ENCODE data around the gene KIFC1. TPM values are rescaled to one million over a fixed set of nuclear protein-coding genes. Genes with fewer than 3 reads are reported as not detected.
"Not testable (repeated sequence)": the region's sequence is repeated elsewhere in the genome, so short reads cannot be mapped to it uniquely, and the experiment has no call there.

KIFC1 gene, protein sequence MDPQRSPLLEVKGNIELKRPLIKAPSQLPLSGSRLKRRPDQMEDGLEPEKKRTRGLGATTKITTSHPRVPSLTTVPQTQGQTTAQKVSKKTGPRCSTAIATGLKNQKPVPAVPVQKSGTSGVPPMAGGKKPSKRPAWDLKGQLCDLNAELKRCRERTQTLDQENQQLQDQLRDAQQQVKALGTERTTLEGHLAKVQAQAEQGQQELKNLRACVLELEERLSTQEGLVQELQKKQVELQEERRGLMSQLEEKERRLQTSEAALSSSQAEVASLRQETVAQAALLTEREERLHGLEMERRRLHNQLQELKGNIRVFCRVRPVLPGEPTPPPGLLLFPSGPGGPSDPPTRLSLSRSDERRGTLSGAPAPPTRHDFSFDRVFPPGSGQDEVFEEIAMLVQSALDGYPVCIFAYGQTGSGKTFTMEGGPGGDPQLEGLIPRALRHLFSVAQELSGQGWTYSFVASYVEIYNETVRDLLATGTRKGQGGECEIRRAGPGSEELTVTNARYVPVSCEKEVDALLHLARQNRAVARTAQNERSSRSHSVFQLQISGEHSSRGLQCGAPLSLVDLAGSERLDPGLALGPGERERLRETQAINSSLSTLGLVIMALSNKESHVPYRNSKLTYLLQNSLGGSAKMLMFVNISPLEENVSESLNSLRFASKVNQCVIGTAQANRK
- 64.8 and 67.5 TPM in 2 replicates for total RNA-seq (2014; rRNA removed; shearing (Covaris generic))

DNA sequence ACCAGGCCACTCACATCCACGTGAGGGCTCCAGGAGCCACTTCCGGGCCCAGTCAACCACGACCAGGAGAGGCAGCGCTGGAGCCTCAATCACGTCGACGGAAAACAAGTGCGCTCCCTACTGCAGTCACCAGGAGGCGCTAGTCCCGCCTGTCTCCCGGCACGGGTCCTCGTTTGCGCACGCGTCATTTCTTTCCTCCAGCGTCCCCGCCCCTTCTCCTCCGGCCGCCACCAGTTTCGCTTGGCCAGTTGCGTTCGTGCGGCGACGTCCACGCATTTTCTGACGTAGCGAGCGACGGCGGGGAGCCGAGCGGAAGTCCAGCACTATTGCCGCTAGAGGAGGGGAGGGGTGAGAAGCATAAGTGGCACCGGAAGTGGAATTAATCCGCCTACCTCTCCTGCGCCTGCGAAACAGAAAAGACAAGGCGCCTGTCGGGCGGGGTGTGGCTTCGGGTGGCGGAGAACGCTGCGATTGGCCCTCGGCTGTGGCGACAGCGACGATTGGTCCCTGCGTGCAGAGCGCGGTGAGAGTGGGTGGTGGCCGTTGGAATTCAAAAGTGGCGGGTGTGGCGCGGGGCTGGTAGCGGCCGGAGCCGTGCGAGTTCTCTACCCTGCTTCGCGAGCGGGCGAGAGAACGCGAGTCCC lies at the start of gene KIFC1:
Gene KIFC1 (plus strand): TSS at position 546 of the 644 bp plus-strand sequence. CDS start 163 bp downstream, outside the sequence.
- DNase-seq (ENCODE audit: low spot score) = peak; percentile 99

DNA sequence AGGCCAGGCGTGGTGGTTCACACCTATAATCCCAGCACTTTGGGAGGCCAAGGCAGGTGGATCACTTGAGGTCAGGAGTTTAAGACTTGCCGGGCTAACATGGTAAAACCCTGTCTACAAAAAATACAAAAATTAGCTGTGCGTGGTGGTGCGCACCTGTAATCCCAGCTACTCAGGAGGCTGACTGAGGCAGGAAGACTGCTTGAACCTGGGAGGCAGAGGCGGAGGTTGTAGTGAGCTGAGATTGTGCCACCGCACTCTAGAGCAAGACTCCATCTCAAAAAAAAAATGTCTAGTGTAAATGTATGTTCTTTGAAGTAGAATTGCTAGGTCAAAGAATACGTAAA lies 48.0 kb upstream of the KIFC1 start:
- not testable (repeated sequence) for DNase-seq (ENCODE audit: low spot score)

DNA sequence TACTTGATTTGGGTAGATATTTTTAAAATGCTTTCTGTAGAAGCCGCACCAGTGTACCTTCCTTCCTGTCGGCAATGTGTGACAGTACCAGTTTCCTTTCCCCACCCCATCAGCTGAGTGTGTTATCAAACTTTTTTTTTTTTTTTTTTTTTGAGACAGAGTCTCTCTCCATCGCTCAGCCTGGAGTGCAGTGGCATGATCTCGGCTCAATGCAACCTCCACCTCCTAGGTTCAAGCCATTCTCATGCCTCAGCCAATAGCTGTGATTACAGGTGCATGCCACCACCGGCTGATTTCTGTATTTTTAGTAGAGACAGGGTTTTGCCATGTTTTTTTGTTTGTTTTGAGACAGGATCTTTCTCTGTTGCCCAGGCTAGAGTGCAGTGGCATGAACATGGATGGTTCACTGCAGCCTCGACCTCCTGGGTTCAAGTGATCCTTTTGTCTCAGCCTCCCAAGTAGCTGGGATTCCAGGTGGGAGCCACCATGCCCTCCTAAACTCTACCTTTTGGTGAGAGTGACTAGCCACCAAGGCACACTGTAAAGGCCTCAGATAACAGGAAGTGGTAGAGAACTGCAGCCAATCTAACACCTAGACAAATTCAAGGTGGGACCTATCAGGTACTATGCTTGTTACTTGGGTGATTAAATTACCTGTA lies 47.5 kb upstream of the KIFC1 start:
- no peak for DNase-seq (ENCODE audit: low spot score)

DNA sequence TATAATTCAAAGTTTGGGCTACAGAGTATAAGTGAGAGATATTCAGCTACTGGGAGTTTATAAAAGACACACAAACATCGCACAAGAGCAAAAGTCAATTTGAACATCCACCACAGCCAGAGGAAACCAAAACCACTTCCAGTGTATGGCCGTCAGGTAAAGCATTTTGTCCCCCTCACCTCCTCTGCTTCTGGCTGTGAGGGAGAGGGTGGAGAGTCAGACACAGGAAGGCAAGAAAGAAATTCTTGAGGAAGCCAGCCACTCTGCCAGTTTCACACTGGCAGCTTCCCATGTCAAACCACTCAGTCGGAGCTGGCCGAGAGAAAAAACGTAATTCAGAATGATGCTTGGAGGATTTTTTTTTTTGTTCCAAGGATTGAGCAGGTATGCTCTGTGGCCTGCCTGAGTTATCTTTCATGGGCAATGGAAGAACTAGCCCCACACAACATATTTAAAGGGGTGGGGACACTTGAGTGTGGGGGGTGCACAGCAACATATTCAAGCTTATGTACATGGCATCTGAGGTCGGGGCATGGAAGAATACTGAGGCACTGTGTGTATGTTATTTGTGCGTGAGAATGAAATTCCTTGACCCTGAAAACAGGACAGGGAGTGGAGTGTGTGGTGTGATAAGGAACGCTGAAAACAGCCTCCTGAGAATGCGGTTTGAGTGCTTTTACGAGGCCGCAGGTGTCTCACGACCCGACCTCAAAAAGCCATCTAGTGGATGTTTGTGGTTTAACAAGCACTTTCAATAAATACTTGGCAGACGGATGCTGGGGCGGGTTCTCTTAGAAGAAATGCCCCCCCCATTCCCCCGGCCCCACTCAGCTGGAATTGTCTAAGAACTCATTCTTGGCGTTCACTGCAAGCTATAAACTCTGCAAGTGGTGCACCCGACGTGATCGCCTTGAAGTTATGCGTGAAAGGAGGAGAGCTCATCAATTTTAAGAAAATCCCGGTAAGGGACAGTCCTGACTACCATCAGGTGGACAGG lies 46.6 kb upstream of the KIFC1 start:
- DNase-seq (ENCODE audit: low spot score) = peak; percentile 93

DNA sequence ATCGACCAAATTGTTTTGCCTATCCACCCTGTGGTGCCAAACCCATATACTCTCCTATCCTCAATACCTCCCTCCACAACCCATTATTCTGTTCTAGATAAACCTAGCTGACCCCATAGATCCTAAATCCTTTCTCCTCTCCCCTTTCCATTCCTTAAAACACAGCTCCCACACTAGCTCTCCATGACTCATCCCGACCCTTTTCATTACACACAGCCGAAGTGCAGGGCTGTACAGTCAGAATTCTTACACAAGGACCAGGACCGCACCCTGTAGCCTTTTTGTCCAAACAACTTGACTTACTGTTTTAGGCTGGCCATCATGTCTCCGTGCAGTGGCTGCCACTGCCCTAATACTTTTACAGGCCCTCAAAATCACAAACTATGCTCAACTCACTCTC lies 44.7 kb upstream of the KIFC1 start:
- DNase-seq (ENCODE audit: low spot score) = not testable (repeated sequence)

DNA sequence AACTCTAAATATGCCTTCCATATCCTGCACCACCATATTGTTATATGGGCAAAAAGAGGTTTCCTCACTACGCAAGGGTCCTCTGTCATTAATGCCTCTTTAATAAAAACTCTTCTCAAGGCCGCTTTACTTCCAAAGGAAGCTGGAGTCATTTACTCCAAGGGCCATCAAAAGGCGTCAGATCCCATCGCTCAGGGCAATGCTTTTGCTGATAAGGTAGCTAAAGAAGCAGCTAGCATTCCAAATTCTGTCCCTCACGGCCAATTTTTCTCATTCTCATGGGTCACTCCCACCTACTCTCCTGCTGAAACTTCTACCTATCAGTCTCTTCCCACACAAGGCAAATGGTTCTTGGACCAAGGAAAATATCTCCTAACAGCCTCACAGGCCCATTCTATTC lies 43.8 kb upstream of the KIFC1 start:
- no peak for DNase-seq (ENCODE audit: low spot score)

DNA sequence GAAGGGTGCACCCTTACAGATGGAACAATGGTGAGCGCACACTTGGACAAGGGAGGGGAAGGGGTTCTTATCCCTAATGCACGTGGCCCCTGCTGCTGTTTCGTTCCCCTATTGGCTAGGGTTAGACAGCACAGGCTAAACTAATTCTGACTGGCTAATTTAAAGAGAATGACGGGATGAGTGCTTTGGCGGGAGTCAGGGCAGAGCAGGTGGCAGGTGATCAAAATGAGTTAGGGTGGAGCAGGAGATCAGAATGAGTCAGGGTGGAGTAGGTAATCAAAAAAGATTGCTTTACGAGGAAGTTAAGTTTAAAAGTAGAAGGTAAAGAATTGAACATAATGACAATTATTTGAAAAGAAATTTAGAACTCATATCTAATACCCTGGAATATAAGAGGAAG lies 35.8 kb upstream of the KIFC1 start:
- peak; percentile 52 for DNase-seq (ENCODE audit: low spot score)

DNA sequence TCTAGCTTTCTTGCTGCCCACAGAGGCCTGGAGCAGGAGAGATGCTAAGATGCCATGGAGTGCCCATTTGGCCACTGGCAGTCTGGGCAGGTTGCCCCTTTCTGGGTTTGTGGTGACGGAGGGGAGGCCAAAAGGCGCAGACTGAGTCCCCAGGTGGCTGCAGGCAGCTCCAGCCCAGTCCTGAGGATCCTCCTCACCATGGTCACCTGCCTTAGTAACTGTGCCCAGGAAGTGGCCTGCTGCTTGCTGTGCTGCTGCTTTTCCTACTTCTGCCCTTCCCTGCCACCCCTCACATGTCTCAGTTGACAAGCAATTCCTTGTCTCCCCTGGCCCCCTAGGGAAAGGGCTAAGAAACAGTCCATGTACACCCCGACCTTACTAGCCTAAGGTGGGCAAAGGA lies 35.3 kb upstream of the KIFC1 start:
- peak; percentile 36 for DNase-seq (ENCODE audit: low spot score)

DNA sequence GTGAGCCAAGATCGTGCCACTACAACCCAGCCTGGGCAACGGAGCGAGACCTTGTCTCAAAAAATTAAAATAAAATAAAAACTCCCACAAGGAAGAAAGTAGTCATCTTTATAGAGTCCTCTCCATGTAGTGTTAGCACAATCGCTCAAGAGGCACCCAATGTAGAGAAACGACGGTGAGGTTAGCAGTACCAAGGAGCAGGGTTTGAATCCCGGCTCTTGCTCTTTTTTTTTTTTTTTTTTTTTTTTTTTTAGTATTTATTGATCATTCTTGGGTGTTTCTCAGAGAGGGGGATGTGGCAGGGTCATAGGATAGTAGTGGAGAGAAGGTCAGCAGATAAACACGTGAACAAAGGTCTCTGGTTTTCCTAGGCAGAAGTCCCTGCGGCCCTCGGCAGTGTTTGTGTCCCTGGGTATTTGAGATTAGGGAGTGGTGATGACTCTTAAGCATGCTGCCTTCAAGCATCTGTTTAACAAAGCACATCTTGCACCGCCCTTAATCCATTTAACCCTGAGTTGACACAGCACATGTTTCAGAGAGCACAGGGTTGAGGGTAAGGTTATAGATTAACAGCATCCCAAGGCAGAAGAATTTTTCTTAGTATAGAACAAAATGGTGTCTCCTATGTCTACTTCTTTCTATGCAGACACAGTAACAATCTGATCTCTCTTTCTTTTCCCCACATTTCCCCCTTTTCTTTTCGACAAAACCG lies 34.3 kb upstream of the KIFC1 start:
- DNase-seq (ENCODE audit: low spot score) = peak; percentile 36

DNA sequence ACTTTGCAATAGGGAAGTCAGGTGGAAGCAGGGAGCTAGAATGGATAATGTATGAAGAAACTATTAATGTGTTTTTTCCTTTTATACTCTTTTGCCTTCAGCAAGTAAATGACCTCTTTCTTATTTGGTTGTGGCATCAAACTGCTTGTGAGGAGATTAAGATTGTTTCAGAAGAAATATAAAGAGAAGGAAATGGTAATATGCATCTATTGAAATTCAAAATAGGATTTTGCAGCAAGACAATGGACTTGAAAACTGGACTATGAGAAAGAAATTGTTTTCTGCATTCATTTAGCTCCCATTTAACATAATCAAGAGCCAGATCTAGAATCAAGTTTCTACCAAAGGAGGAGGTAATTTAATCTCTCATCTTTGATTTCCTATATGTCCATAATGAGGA lies 32.3 kb upstream of the KIFC1 start:
- DNase-seq (ENCODE audit: low spot score) = no peak

DNA sequence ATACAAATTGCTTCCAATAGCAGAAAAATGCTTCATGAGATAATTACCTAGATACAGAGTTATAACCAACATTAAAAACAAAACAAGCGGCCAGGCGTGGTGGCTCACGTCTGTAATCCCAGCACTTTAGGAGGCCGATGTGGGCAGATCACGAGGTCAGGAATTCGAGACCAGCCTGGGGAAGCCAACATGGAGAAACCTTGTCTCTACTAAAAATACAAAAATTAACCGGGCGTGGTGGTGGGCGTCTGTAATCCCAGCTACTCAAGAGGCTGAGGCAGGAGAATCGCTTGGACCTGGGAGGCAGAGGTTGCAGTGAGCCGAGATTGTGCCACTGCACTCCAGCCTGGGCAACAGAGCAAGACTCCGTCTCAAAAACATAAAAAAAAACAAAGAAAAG lies 28.1 kb upstream of the KIFC1 start:
- DNase-seq (ENCODE audit: low spot score) = not testable (repeated sequence)

DNA sequence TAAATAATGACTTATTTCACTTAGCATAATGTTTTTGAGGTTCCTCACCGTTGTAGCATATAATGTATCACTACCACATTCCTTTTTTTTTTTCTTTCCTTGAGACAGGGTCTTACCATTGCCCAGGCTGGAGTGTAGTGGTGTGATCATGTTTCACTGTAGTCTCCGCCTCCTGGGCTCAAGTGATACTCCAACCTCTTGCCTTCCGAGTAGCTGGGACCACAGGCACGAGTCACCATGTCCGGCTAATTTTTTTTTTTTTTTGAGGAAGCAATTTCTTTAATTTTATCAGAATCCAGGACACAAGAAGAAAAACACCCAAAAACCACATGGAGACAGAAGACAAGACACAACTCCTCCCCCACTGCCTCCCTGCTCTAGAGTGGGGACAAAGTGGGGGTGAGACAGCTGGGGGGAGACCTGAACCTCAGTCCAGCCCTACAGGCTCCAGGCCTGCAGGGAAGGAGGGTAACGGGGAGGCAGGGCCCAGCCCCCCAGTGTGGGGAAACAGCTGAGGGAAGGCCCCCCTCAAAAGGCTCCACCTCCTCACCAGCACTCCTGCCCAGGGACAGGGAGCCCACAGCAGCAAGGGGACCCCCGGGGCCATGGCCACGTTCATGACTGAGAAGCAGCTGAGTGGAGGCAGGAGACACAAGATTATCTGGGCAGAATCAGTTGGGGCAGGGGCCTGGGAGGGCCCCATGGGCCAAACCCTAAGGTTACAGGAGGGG lies 27.0 kb upstream of the KIFC1 start:
- not testable (repeated sequence) for DNase-seq (ENCODE audit: low spot score)

DNA sequence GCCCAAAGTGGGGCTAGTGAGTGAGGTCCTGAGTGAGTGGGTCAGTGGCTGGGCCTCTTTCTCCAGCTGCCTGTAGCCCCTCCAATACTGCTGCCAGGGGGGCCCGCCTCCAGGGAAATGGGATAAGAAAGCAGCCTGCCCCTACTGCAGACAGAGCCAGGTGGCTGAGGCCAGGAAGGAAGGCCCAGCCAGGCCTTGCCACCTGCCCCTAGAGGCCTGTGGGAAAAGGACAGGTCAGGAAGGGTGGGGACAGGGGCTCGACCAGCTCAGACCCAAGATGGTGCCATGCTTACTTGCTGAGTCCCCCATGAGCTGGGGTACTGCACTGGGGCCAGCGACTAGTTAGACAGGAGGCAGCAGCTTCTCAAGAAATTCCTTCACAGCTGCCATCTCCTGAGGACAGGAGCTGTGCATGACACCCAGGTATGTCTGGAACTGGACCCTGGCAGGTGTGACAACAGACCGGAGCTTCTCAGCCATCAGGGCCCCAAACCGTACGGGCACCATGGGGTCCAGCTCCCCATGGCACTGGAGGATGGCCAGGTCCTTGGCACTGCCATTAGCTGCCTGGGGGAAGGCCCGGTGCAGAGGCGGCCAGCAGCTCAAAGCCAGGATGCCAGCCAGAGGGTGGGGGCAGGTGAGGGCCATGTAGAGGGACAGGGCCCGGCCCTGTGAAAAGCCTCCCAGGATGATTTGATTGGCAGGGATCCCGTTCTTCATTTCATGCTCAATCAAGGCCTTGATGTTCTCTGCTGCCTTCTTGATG lies 26.2 kb upstream of the KIFC1 start:
- DNase-seq (ENCODE audit: low spot score) = not testable (repeated sequence)

DNA sequence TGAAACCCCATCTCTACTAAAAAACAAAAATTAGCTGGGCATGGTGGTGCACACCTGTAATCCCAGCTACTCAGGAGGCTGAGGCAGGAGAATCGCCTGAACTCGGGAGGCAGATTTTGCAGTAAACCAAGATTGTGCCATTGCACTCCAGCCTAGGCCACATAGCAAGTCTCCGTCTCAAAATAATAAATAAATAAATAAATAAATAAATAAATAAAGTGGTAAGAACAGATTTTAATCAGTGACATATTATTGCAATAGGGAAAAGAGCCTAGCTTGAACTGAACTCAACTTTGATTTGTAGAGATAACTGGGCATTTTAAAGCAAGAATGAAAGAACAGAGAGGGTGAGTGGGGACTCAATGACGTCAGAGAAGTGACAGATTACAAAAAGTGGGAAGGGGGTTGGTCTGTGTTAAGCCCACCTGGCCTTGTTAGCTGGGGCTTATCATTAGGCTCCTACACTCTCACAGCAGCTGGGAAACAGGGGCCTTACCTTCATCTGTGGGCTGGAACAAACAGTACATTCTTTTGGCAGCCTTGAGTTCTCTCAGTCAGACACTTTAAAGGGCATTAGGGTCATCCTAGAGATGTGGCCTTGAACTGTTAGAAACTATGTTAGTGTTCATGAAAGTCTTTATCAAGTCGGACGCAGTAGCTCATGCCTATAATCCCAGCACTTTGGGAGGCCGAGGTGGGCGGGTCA lies 24.5 kb upstream of the KIFC1 start:
- DNase-seq (ENCODE audit: low spot score) = no peak

DNA sequence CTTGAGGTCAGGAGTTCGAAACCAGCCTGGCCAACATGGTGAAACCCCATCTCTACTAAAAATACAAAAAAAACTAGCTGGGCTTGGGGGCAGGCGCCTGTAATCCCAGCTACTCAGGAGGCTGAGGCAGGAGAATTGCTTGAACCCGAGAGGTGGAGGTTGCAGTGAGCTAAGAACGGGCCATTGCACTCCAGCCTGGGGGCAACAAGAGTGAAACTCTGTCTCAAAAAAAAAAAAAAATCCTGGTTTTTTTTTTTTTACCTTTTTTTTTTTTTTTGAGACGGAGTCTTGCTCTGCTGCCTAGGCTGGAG lies 24.0 kb upstream of the KIFC1 start:
- DNase-seq (ENCODE audit: low spot score) = not testable (repeated sequence)

DNA sequence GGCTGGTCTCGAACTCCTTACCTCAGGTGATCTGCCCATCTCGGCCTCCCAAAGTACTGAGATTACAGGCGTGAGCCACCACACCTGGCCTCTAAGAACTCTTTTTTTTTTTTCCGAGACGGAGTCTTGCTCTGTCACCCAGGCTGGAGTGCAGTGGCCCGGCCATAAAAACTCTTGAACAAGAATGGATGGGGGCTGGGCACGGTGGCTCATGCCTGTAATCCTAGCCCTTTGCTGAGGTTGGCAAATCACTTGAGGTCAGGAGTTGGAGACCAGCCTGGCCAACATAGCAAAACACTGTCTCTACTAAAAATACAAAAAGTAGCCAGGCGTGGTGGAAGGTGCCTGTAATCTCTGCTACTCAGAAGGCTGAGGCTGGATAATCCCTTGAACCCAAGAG lies 19.7 kb upstream of the KIFC1 start:
- not testable (repeated sequence) for DNase-seq (ENCODE audit: low spot score)

DNA sequence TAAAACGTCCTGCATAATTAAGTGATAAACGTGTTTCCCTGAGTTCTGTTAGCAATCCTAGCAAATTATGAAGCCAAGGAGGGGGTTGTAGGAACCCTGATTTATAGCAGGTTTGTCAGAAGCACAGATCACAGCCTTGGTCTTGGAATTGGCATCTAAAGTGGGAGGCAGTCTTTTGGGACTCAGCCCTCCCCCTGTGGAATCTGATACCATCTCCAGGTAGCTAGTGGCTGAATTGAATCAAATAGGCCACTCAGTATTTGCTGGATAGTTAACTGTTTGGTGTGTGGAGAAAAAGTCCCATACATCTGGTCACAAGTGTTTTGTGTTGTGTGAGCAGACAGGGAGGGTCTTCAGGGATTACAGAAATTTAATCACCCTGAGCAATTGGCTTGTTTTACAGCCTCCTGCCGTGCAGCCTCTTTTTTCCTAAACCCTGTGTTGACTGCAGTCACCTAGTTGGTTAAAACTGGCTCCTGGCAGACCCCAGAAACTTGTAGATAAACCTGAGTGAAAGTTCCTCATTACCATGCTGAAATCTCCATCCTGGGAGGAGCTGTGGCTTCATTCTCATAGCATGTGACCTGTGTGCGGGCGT lies 19.0 kb upstream of the KIFC1 start:
- no peak for DNase-seq (ENCODE audit: low spot score)
